H1 (cell line): Measurements from ENCODE around the gene ICAM5. TPM values are rescaled to one million over a fixed set of nuclear protein-coding genes. Genes with fewer than 3 reads are reported as not detected.

Experiments used
- ATF2 ChIP-seq: IDR thresholded peaks from 2 replicates; pipeline ENCODE4 v1.6.1; 2012; ENCODE audit warnings: low read length, inconsistent platforms
- BRCA1 ChIP-seq: IDR thresholded peaks from 2 replicates; pipeline ENCODE4 v1.6.1; 2012; ENCODE audit warnings: low read depth, low read length, improper control_type of control experiment
- CHD7 ChIP-seq: fragments of 300-600 bp; sonication (generic); IDR thresholded peaks from 2 replicates; pipeline ENCODE4 v1.7.1; 2012; ENCODE audit warnings: low read length, moderate library complexity, mild to moderate bottlenecking, inconsistent platforms; ENCODE audit not compliant: insufficient replicate concordance
- NRF1 ChIP-seq: IDR thresholded peaks from 2 replicates; pipeline ENCODE4 v1.6.1; 2011; ENCODE audit warnings: mild to moderate bottlenecking, low read depth, low read length, improper control_type of control experiment
- RXRA ChIP-seq: IDR thresholded peaks from 2 replicates; pipeline ENCODE4 v1.6.1; 2011; ENCODE audit warnings: low read depth, mild to moderate bottlenecking, low read length, moderate library complexity; ENCODE audit not compliant: insufficient read depth
- SP1 ChIP-seq: IDR thresholded peaks from 2 replicates; pipeline ENCODE4 v1.6.1; 2011; ENCODE audit warnings: low read depth, low read length
- SUZ12 ChIP-seq: fragments of 200-600 bp; sonication (generic); IDR thresholded peaks from 2 replicates; pipeline ENCODE4 v1.6.1; 2012; ENCODE audit warnings: mild to moderate bottlenecking, inconsistent platforms, low read length, moderate library complexity, mixed read lengths
- TAF7 ChIP-seq: optimal IDR thresholded peaks from 2 replicates; pipeline ENCODE3; 2011; ENCODE audit warnings: low read depth, mild to moderate bottlenecking, inconsistent platforms, low read length, moderate library complexity, borderline replicate concordance
- TEAD4 ChIP-seq: IDR thresholded peaks from 2 replicates; pipeline ENCODE4 v1.6.1; 2012; ENCODE audit warnings: low read depth, low read length, inconsistent platforms, mixed read lengths
- YY1 ChIP-seq: IDR thresholded peaks from 2 replicates; pipeline ENCODE4 v1.6.1; 2011; ENCODE audit warnings: low read depth, mild to moderate bottlenecking, low read length
- polyA plus RNA-seq, 7 experiments: library from polyadenylated mRNA; depleted of rRNA in 3 of 7; stranded (reverse) in 5 of 7; unstranded in 2 of 7; fragments of >200 nt in 5 of 7; fragments of 200-250 nt in 2 of 7; gene quantifications; 1 replicate in 5 of 7; 2 replicates in 1 of 7; 4 replicates in 1 of 7; pipeline versions ENCODE4 v1.2.1 to v1.2.3, GENCODE V29; 2011 to 2013; ENCODE audit warnings: missing spikeins in 2 of 7, mixed read lengths in 2 of 7
- total RNA-seq: library from RNA; stranded (reverse); fragmentation: NEBNext Ultra II Directional; extraction: Animal tissue kit (Norgen Biotek cat#: 25700); gene quantifications from 2 replicates; pipeline ENCODE4 v1.2.1, GENCODE V29; 2021

The ICAM5 gene
- total and polyA plus RNA-seq, 2 of the 8 experiments (the other 6 are each of a cell fraction or from before 2014, with no cell fraction given) = 3.9 to 4.8 TPM

DNA sequence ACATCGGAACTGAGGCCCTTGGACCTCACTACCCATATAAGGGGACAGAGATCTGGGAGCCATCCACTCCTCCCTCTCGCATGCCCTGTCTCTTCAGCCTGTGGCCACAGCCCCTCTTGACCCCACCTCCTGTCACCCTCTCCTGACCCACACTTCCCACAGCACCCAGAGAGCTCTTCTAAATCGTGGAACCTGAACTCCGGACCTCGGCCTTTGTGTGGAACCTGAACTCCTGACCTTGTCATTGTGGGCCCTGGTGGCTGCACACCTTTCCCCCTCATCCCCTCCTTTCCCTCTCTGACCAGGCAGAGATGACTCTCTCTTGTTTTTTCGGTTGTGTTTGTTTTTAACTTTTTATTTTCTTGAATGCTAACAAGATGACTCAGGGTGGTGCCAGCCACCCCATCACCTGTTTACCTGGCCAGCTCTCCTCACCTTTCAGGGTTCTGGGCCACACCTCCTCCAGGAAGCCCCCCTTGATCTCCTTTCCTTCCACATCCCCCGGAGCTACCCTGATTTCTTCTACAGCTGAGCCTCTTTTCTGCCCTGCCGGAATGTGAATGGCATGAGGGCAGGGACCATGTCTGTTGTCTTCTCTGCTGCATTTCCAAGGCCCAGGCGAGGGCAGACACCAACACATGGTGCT, 32.7 kb upstream of the ICAM5 start (continued):
- no peak for TF ChIP-seq CHD7
- no peak for TF ChIP-seq TAF7
- TF ChIP-seq NRF1 = no peak
- no peak for TF ChIP-seq RXRA
- no peak for TF ChIP-seq SP1
- no peak for TF ChIP-seq YY1
- no peak for TF ChIP-seq SUZ12
- TF ChIP-seq BRCA1 = no peak
- TF ChIP-seq TEAD4 = no peak
- TF ChIP-seq ATF2 = no peak
